Right ventricle myocardium superior (tissue), 1 donor: Measurements from ENCODE around the gene MARCO. TPM values are rescaled to one million over a fixed set of nuclear protein-coding genes. Genes with fewer than 3 reads are reported as not detected.
"Not testable (repeated sequence)": the region's sequence is repeated elsewhere in the genome, so short reads cannot be mapped to it uniquely, and the experiment has no call there.

ENCODE experiments used
- ATAC-seq: fragments of 200-7000 bp; cut with Tn5 transposase; one replicate; pipeline ENCODE4 v1.9.1; 2020; ENCODE audit warnings: mild to moderate bottlenecking; ENCODE audit not compliant: poor library complexity
- DNase-seq: peaks from one replicate; pipeline ENCODE4 v3.0.0-alpha.2; 2020
- intact Hi-C: fragments of 100-400 bp; cut with DNase I; formaldehyde crosslinking; loops from one replicate; pipeline ENCODE4 v1.11.2; 2022
- total RNA-seq: library from RNA; stranded (reverse); fragmentation: NEBNext Ultra II Directional; extraction: Animal tissue kit (Norgen Biotek cat#: 25700); gene quantifications from one replicate; pipeline ENCODE4 v1.2.1, GENCODE V29; 2021
- donor health status: DM: no; HTN: yes; CAD: no; lungs with severe emphysema.

Gene MARCO
- total RNA-seq, 1 donor from 2014 or later: 15.0 TPM

DNA sequence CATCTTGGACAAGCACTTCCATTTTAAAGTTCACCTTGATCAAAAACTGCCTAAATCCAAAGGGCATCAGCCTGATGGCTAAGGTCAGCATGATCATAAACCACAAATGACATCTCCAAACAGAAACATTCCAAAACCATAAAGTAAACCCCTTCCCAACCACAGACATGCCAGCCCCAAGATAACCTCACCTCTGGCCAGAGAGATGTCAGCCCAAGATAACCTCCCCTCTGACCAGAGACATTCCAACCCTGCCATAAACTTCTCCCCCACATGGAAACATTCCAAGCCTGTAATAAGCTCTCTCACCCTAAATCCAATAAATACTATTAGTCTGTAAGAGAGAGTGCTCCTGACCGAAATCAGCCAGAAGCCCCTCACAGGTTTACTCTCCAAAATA, 18.6 kb upstream of the MARCO start:
- intact Hi-C loops: no loop called here
- ATAC-seq (no peak), DNase-seq (no peak)

DNA sequence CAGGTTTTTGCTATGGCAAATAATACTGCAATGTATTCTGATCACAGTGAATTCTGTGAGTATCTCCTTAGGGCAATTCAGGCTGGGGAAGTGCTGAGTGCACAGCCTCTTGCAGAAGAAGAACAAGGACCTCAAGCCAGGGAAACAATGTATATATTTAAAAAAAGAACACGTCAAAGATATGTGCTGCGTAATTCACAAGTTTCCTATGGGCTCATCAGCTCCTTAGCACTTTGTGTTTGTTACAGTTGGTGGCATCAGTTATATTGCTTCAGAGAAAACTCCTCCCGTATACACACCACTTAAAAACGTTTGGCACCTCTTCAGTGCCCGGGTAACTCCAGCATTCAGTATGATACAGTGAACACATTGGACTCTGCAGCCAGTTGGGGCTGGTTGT, 16.5 kb upstream of the MARCO start:
- intact Hi-C loops: no loop called here
- no peak for DNase-seq
- no peak for ATAC-seq

GRCh38 chr2:118925981-118926380, 16.0 kb upstream of the MARCO start:
- DNase-seq (no peak), ATAC-seq (no peak)
- intact Hi-C loops: no loop called here

DNA sequence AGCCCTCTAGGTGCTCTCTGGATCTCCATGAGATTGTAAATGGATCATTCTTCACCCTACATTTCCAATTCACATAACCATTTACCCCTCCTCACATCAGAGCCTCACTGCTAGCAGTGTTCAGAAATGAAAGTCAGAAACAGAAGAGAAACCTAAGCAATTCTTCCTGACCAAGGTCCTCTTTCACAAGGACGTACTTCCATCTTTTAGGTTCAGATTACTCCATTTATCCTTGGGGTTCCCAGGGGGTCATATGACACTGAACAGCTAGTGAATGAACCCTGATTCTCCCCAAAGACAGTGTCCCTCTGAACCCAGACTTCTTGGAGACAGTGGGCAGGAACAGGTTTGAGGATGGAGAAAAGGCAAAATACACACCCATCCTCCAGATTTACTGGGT, 12.9 kb upstream of the MARCO start:
- DNase-seq (no peak), ATAC-seq (no peak)
- intact Hi-C loops: no loop called here

GRCh38 chr2:118932949-118933348, 9.0 kb upstream of the MARCO start:
- intact Hi-C loops: no loop called here
- no peak for DNase-seq
- no peak for ATAC-seq

DNA sequence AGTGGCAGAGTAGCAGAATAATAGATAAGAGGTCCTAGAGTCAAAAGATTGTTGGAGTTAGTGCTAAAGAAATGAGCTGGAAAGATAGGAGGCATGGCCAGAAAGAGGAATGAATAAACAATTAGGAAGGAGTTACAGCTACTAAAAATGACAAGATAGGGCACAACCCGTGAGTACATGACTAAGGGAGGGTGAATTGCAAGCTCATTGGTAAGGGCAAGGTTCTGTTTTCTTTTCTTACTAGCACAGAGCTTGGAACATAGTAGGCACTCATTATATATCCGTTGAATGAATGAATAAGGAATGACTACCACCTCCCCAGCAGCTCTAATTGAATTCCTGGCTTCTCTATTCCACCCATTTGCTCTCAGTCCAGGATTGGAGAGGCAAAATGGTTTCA, 5.7 kb upstream of the MARCO start:
- intact Hi-C loops: no loop called here
- DNase-seq (no peak), ATAC-seq (peak; percentile 41)

GRCh38 chr2:118936936-118937335, 5.1 kb upstream of the MARCO start:
- intact Hi-C loops: no loop called here
- no peak for DNase-seq
- ATAC-seq: peak; percentile 67

DNA sequence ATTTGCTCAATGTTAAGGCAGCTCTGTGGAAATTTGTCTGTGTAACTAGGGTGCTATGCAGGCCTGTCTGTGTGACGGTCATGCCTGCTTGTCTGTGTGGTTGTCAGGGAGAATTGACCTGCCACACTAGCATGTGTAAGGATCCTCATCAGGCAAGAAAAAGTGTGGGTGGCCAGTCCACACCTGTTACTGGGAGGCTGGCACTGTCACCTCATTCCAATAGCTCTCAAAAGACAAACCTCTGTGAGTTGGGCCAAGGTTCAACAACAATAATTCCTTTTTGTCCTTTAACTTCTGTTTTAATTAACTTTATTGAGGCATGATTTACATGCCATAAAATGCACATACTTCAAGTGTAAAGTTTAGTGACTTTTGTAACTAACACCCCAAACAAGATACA, 4.2 kb upstream of the MARCO start:
- no peak for ATAC-seq
- no peak for DNase-seq
- intact Hi-C loops: no loop called here

DNA sequence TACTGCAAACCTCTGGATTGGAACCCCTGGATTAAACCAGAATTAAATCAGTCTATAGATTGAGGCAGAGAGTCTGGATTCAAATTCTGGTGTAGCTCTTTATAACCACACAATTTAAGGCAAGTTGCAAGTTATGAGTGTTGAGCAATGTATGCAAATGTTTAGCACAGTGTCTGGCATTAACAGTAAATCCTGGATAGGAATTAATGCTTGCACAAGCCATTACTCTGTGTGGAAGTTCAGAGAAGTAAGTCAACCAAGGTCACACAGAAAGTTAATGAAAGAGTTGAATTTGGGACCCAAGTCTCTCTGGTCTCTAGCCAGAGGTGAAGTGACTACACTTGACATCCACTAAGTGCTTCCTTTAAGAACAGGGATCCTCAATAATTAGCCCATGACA, 2.0 kb upstream of the MARCO start:
- intact Hi-C loops: no loop called here
- DNase-seq (no peak), ATAC-seq (no peak)

- ATAC-seq (peak; percentile 60), DNase-seq (peak; percentile 56)
- intact Hi-C loops: no loop called here
These were observed 1.4 kb upstream of the MARCO start for GRCh38 chr2:118940486-118941120.

GRCh38 chr2:118943286-118943685, 1.3 kb downstream of the MARCO start:
- intact Hi-C loops: no loop called here
- DNase-seq (no peak), ATAC-seq (no peak)

- ATAC-seq: no peak
- intact Hi-C loops: no loop called here
These were observed 3.9 kb downstream of the MARCO start for GRCh38 chr2:118945881-118946280.

GRCh38 chr2:118948266-118948665, 6.3 kb downstream of the MARCO start:
- intact Hi-C loops, ATAC-seq, DNase-seq: not testable (repeated sequence)

More at GRCh38 chr2:118945881-118946280, 3.9 kb downstream of the MARCO start:
- DNase-seq: no peak

GRCh38 chr2:118954297-118955060, 12.5 kb downstream of the MARCO start:
- intact Hi-C loops: no loop called here
- ATAC-seq: peak; percentile 34
- DNase-seq: no peak

DNA sequence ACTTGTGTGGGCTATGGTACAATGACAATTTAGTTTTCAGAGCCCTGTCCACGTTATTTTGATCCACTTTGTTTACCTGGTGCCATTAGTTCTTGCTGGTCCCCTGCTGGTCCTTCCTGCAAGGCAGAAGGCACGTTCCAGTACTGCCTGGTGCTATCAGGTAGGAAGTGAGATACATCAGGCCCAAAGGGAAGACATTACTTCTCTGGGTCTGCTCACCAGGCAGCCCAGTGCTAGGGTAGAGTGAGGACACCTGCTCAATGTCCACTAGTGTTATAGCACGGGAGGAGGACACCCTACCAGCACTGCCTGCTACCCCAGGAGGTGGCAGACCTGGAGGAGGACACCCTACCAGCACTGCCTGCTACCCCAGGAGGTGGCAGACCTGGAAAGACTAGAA, 23.7 kb downstream of the MARCO start:
- intact Hi-C loops: no loop called here
- ATAC-seq: no peak
- no peak for DNase-seq

DNA sequence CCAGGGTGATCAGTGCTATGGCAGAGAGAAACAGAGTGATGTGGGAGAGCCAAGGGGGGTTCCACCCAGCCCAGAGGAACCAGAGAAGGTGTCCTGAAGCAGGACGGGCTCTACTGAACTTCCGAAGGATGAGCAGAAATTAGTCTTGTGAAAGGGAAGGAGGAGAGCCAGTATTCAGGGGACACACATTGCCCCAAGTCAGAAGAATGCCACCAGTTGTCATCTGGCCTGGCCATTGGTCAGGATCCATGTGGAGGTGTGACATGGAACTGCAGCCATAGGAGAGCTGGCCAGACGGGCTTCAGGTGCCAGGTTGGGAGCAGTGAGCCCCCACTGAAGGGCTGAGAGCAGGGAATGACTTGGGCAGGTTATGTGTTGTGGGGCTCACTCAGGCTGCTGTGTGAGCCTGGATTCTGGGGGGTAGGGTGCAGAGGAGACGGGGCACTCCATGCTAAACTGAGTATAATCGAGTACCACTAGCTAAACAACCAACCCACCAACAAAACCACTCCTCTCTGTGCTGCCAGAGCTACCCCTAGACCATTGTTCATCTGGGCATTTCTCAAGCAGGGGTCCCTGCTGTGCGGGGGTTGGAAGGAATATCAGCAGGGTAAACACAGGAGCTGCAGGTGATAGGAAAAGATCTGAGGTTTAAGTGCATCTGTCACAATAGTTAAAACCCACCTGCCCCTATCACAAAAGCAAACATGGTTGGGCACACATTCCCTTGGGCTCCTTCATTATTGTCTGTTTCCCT, 25.3 kb downstream of the MARCO start:
- DNase-seq (no peak), ATAC-seq (no peak)
- intact Hi-C loops: no loop called here

GRCh38 chr2:118968042-118968441, 26.0 kb downstream of the MARCO start:
- no peak for DNase-seq
- intact Hi-C loops: no loop called here
- ATAC-seq: peak; percentile 62

DNA sequence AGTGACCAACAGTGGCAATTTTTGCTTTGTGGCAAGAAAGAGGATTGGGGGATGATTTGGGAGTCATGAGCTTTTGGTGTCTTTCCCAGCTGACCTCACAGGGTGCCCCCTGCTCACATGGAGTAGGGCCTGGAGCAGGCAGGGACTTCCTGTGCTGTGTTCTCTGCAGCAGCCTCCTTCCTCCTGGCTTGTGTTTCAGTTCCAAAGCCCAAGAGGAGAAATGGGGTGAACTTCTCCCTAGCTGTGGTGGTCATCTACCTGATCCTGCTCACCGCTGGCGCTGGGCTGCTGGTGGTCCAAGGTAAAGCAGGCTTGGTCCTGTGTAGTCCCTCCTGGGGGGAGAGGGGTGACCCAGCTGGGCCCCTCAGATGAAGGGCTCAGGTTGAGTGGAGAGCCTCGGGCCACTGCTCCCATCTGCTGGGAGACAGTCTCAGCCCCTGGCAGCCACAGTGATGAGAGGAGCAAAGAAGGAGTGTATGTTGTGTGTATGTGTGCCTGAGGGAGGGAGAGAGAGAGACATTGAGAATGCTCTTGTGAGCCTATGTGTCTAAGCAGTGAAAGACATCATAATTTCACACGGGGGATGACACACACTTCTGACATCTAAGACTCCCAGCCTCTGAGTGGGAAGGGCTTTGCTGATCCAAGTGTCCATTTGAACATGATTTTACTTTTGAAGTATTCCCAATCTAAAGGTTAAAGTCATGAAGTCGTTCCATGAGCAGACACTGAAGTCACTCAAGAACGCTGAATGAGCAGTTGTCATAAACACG, 27.2 kb downstream of the MARCO start:
- intact Hi-C loops: no loop called here
- DNase-seq: no peak
- ATAC-seq: no peak

- ATAC-seq (no peak), DNase-seq (no peak)
- intact Hi-C loops: no loop called here
These were observed 27.9 kb downstream of the MARCO start for GRCh38 chr2:118969734-118970395.
